ENCODE data around the gene APBB2. TPM values are rescaled to one million over a fixed set of nuclear protein-coding genes. Genes with fewer than 3 reads are reported as not detected.

Gene APBB2
- total and polyA plus RNA-seq, 2 of the 8 experiments (the other 6 are each of a cell fraction or from before 2014, with no cell fraction given), result 58.7 to 59.4 TPM

DNA sequence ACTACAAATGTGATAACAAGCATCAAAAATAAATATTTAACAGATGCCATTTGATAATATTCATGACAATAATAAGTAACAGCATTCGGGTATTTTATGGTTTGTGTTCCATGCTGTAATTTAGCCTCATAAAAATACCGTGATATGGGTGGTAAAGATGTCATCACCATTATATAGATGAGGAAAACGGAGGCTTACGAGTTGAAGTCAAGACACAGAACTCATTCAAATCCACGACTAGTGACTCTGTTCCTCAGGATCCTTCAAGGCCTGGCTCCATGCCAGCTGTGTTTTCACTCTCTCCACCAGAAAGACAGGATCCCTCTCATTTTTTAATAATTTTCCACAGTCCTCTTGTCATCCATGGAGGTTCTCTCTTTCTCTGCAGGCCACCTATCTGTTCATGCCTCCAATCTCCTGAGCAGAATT is 94.5 kb downstream of the APBB2 start (continued):
- TF ChIP-seq, protein P1, sequence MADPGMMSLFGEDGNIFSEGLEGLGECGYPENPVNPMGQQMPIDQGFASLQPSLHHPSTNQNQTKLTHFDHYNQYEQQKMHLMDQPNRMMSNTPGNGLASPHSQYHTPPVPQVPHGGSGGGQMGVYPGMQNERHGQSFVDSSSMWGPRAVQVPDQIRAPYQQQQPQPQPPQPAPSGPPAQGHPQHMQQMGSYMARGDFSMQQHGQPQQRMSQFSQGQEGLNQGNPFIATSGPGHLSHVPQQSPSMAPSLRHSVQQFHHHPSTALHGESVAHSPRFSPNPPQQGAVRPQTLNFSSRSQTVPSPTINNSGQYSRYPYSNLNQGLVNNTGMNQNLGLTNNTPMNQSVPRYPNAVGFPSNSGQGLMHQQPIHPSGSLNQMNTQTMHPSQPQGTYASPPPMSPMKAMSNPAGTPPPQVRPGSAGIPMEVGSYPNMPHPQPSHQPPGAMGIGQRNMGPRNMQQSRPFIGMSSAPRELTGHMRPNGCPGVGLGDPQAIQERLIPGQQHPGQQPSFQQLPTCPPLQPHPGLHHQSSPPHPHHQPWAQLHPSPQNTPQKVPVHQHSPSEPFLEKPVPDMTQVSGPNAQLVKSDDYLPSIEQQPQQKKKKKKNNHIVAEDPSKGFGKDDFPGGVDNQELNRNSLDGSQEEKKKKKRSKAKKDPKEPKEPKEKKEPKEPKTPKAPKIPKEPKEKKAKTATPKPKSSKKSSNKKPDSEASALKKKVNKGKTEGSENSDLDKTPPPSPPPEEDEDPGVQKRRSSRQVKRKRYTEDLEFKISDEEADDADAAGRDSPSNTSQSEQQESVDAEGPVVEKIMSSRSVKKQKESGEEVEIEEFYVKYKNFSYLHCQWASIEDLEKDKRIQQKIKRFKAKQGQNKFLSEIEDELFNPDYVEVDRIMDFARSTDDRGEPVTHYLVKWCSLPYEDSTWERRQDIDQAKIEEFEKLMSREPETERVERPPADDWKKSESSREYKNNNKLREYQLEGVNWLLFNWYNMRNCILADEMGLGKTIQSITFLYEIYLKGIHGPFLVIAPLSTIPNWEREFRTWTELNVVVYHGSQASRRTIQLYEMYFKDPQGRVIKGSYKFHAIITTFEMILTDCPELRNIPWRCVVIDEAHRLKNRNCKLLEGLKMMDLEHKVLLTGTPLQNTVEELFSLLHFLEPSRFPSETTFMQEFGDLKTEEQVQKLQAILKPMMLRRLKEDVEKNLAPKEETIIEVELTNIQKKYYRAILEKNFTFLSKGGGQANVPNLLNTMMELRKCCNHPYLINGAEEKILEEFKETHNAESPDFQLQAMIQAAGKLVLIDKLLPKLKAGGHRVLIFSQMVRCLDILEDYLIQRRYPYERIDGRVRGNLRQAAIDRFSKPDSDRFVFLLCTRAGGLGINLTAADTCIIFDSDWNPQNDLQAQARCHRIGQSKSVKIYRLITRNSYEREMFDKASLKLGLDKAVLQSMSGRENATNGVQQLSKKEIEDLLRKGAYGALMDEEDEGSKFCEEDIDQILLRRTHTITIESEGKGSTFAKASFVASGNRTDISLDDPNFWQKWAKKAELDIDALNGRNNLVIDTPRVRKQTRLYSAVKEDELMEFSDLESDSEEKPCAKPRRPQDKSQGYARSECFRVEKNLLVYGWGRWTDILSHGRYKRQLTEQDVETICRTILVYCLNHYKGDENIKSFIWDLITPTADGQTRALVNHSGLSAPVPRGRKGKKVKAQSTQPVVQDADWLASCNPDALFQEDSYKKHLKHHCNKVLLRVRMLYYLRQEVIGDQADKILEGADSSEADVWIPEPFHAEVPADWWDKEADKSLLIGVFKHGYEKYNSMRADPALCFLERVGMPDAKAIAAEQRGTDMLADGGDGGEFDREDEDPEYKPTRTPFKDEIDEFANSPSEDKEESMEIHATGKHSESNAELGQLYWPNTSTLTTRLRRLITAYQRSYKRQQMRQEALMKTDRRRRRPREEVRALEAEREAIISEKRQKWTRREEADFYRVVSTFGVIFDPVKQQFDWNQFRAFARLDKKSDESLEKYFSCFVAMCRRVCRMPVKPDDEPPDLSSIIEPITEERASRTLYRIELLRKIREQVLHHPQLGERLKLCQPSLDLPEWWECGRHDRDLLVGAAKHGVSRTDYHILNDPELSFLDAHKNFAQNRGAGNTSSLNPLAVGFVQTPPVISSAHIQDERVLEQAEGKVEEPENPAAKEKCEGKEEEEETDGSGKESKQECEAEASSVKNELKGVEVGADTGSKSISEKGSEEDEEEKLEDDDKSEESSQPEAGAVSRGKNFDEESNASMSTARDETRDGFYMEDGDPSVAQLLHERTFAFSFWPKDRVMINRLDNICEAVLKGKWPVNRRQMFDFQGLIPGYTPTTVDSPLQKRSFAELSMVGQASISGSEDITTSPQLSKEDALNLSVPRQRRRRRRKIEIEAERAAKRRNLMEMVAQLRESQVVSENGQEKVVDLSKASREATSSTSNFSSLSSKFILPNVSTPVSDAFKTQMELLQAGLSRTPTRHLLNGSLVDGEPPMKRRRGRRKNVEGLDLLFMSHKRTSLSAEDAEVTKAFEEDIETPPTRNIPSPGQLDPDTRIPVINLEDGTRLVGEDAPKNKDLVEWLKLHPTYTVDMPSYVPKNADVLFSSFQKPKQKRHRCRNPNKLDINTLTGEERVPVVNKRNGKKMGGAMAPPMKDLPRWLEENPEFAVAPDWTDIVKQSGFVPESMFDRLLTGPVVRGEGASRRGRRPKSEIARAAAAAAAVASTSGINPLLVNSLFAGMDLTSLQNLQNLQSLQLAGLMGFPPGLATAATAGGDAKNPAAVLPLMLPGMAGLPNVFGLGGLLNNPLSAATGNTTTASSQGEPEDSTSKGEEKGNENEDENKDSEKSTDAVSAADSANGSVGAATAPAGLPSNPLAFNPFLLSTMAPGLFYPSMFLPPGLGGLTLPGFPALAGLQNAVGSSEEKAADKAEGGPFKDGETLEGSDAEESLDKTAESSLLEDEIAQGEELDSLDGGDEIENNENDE (IDR thresholded peaks at IDR 0.05; ENCODE audit: insufficient replicate concordance, low read length), result no peak
- TF ChIP-seq CHD2 (IDR thresholded peaks at IDR 0.05; ENCODE audit: low read length) (no peak), EZH2 (IDR thresholded peaks at IDR 0.05; ENCODE audit: low read depth, low read length, severe bottlenecking) (no peak), CBX5 (IDR thresholded peaks at IDR 0.05; ENCODE audit: low read depth, low read length) (no peak)

Data from H1 (cell line).